HUES48 (cell line): Measurements from ENCODE around the gene TOLLIP.

Source experiments
- H3K27ac ChIP-seq: one replicate; pipeline ENCODE4 v1.7.0; 2013; ENCODE audit warnings: low read depth, low read length, inconsistent platforms
- H3K27me3 ChIP-seq: 2 replicates; pipeline ENCODE4 v1.6.1; 2013; ENCODE audit warnings: mild to moderate bottlenecking, low read length; ENCODE audit not compliant: control insufficient read depth, insufficient read depth
- H3K36me3 ChIP-seq: 2 replicates; pipeline ENCODE4 v1.6.1; 2013; ENCODE audit warnings: low read length; ENCODE audit not compliant: control insufficient read depth, insufficient read depth
- H3K4me1 ChIP-seq: 2 replicates; pipeline ENCODE4 v1.6.1; 2013; ENCODE audit warnings: mild to moderate bottlenecking, low read length; ENCODE audit not compliant: control insufficient read depth, insufficient read depth
- H3K4me3 ChIP-seq: 2 replicates; pipeline ENCODE4 v1.5.1; 2013; ENCODE audit warnings: mild to moderate bottlenecking, low read depth, low read length
- H3K9ac ChIP-seq: 2 replicates; pipeline ENCODE4 v1.6.1; 2013; ENCODE audit warnings: mild to moderate bottlenecking, low read depth, low read length, moderate library complexity
- H3K9me3 ChIP-seq: 2 replicates; pipeline ENCODE4 v1.6.1; 2013; ENCODE audit warnings: low read length; ENCODE audit not compliant: control insufficient read depth, insufficient read depth

TOLLIP gene

DNA sequence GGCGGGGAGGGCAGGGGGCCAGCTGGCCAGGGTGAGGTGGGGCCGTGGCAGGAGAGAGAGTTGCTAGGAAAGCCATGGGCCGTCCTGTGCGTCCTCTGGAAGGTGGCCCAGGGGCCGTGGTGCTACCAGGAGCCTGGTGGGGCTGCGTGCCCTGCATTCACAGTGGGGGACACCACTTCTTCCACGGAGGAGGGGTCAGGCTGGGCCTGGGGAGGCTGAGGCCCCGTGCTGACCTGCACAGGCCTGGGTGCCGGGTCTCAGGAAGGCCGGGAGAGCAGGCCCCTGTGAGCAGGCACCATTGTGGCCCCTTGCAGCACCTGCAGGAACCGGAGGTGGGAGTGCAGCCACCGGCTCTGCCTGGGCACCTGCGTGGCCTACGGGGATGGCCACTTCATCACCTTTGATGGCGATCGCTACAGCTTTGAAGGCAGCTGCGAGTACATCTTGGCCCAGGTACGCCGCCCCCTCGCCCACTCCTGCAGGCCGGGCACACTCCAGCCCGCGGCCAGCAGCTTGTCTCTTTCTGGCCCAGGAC lies 74.6 kb downstream of the TOLLIP start:
- Histone ChIP-seq H3K27ac (no peak overlapping the region), H3K4me1 (no peaks in the 10 kb centered on the region), H3K36me3 (no peaks in the 10 kb centered on the region), H3K9me3 (no peaks in the 10 kb centered on the region), H3K27me3 (no peaks in the 10 kb centered on the region), H3K9ac (no peak overlapping the region), H3K4me3 (no peak overlapping the region)

DNA sequence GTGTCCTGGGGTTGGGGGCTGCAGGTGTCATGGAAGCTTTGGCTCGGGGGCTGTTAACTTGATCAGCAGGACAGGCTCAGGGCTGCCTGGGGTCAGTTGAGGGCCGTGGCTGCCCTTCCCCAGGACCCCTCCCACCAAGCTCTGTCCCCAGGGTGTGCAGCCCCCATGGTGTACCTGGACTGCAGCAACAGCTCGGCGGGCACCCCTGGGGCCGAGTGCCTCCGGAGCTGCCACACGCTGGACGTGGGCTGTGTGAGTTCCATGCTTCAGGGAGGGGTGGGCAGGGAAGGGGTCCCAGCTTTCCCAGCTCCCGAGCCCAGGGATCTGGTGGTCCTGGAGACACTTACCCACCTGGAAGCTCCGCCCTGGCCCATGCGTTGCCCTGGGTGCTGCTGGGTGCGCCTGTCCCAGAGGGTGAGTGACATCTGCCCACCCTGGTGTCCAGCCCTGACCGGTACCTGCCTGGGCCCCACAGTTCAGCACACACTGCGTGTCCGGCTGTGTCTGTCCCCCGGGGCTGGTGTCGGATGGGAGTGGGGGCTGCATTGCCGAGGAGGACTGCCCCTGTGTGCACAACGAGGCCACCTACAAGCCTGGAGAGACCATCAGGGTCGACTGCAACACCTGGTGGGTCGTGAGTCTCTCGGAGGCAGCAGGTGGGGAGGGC lies 75.2 kb downstream of the TOLLIP start:
- Histone ChIP-seq H3K4me3 (no peak overlapping the region), H3K36me3 (no peaks in the 10 kb centered on the region), H3K9me3 (no peaks in the 10 kb centered on the region), H3K27ac (no peak overlapping the region), H3K4me1 (no peaks in the 10 kb centered on the region), H3K27me3 (no peaks in the 10 kb centered on the region), H3K9ac (no peak overlapping the region)

DNA sequence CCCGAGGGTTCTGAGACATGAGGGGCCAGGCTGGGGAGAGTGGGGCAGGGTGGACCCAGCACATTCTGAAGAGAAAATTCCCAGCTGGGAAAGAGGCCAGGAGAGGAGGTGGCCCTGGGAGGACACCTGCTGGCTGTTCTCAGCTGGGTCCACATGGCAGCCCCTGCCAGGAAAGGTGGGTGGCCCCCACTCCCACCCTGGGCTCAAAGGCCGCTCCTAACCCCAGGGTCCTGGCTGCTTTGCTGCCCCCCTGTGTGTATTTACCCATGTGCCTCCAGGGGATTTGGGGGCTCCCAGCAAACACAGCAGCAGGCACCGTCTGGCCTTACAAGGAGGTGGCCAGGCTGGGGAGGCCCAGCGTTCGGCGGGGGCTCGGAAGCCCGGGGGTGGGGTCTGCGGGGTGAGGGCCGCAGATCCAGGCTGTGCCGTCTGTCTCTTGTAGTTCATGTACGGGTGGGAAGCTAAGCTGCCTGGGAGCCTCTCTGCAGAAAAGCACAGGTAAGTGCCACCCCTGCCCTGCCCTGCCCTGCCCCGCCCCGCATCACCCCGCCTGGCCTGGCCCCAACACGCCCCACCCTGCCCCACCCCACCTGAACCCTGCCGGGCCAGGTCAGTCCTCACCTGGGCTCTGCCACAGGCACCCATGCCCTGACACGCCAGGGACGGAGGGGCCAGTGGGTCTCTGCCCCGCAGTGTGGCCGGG lies 75.9 kb downstream of the TOLLIP start:
- Histone ChIP-seq H3K9ac (no peak overlapping the region), H3K4me1 (no peaks in the 10 kb centered on the region), H3K36me3 (no peaks in the 10 kb centered on the region), H3K27ac (no peak overlapping the region), H3K4me3 (no peak overlapping the region), H3K27me3 (no peaks in the 10 kb centered on the region), H3K9me3 (no peaks in the 10 kb centered on the region)

DNA sequence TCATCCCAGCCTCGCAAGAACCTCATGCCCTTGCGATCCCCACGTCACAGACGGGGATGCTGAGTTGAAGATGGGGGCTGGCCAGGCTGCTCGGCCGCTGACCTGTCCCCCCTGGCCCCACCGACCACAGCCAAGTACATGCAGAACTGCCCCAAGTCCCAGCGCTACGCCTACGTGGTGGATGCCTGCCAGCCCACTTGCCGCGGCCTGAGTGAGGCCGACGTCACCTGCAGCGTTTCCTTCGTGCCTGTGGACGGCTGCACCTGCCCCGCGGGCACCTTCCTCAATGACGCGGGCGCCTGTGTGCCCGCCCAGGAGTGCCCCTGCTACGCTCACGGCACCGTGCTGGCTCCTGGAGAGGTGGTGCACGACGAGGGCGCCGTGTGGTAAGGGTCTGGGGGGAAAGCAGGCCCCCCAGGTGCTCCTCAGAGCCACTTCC lies 76.5 kb downstream of the TOLLIP start:
- Histone ChIP-seq H3K27me3 (no peaks in the 10 kb centered on the region), H3K27ac (no peak overlapping the region), H3K4me3 (no peak overlapping the region), H3K9me3 (no peaks in the 10 kb centered on the region), H3K36me3 (no peaks in the 10 kb centered on the region), H3K9ac (no peak overlapping the region), H3K4me1 (no peaks in the 10 kb centered on the region)

DNA sequence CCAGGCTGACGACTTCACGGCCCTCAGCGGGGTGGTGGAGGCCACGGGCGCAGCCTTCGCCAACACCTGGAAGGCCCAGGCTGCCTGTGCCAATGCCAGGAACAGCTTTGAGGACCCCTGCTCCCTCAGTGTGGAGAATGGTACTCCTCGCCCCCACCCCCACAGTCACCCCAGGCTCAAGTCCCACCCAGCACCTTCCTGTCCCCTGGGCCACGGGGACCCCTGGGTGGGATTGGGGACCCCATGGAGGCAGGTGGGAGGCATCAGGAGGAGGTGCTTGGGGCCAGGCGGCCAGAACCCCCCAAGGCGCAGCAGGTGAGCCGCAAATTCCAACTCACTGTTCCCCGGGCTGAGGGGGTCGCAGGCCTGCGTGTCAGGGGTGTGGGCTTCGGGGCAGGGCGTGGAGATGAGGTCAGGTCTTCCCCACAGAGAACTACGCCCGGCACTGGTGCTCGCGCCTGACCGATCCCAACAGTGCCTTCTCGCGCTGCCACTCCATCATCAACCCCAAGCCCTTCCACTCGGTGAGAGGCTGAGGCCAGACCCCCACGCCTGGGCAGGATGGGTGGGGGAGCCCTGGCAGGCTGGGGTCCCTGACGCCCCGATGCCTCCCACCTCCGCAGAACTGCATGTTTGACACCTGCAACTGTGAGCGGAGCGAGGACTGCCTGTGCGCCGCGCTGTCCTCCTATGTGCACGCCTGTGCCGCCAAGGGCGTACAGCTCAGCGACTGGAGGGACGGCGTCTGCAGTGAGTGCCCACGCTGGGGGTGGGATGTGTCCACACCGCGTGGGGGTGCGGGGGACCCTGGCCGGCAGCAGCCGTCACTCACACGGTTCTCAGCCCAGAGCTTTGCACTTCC lies 77.2 kb downstream of the TOLLIP start:
- H3K36me3 ChIP-seq = no peaks in the 10 kb centered on the region
- no peak overlapping the region for H3K9ac ChIP-seq
- H3K4me1 ChIP-seq = no peaks in the 10 kb centered on the region
- H3K27me3 ChIP-seq = no peaks in the 10 kb centered on the region
- no peaks in the 10 kb centered on the region for H3K9me3 ChIP-seq
- H3K4me3 ChIP-seq = no peak overlapping the region
- no peak overlapping the region for H3K27ac ChIP-seq

DNA sequence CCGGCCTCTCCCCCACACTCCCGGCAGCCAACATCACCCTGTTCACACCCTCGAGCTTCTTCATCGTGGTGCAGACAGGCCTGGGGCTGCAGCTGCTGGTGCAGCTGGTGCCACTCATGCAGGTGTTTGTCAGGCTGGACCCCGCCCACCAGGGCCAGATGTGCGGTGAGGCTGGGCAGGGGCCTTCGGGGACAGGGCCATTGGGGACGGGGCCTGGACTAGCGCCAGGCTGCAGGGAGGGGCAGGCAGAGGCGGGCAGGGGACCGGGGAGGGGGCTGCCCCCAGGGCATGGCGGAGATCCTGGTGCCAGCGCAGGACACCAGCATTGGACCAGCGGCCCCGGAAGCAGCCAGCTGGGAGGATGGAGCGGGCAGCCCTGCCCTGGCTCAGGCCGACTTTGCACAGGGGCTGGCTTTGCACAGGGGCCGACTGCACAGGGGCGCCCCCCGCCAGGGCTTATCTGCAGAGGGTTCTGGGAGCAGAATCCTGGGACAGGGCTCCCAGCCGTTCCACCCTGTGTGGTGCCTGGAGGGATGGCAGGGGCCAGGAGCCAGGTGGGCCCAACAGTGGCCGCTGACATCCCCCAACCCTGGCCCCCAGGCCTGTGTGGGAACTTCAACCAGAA lies 77.9 kb downstream of the TOLLIP start:
- H3K9ac ChIP-seq = no peak overlapping the region
- no peaks in the 10 kb centered on the region for H3K36me3 ChIP-seq
- H3K27me3 ChIP-seq = no peaks in the 10 kb centered on the region
- H3K9me3 ChIP-seq = no peaks in the 10 kb centered on the region
- H3K27ac ChIP-seq = no peak overlapping the region
- H3K4me1 ChIP-seq = no peaks in the 10 kb centered on the region
- H3K4me3 ChIP-seq = no peak overlapping the region

DNA sequence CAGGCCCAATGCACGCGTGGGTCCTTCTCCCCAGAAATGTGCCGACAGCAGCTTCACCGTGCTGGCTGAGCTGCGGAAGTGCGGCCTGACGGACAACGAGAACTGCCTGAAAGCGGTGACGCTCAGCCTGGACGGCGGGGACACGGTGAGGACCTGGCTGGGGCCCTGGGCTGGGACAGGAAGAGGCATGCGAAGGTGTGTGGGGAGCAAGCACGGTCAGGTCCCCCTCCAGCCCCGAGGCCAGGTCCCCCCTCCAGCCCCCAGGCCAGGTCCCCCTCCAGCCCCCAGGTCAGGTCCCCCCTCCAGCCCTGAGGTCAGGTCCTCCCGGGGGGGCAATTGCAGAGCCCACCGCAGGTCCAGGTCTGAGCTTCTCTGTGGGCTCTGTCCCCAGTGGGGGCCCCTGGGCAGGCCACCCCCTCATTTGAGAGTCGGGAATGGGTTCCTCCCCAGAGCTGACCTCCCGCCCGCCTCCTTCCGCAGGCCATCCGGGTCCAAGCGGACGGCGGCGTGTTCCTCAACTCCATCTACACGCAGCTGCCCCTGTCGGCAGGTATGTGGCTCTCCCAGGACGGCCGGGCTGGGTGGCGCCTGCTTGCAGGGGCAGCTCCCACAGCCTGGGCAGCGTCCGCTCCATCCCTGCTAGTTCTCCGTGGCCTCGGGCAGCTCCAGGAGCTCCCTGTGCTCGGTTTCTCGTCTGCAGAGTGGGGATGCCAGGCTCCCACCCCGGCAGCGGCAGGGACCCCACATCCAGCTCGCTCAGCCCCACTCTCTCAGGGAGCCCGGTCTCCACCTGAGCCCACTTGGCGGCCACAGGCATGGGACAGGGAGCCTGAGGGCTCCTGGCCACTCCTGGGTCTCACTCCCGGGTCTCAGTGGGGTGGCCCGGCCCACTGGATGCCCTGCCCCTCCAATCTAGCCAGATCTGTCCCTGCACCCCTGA lies 78.7 kb downstream of the TOLLIP start:
- H3K27ac ChIP-seq = no peak overlapping the region
- H3K4me3 ChIP-seq = no peak overlapping the region
- no peaks in the 10 kb centered on the region for H3K4me1 ChIP-seq
- no peaks in the 10 kb centered on the region for H3K36me3 ChIP-seq
- H3K9ac ChIP-seq = no peak overlapping the region
- no peaks in the 10 kb centered on the region for H3K9me3 ChIP-seq
- H3K27me3 ChIP-seq = no peaks in the 10 kb centered on the region

DNA sequence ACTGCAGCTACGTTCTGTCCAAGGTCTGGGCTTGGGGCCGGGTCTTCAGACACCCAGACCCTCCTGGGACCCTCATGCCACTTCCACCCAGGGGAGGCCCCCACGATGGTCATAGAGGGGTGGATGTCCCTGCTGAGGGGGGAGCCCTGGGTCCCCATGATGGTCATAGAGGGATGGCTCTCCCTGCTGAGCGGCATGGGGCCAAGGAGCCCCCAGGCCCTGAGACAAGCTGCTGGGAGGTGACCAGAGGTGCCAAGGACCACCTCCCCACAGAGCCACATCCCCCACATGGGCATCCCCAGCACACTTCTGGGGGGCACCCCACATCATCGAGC lies 79.3 kb downstream of the TOLLIP start:
- no peaks in the 10 kb centered on the region for H3K27me3 ChIP-seq
- H3K4me3 ChIP-seq = no peak overlapping the region
- no peak overlapping the region for H3K9ac ChIP-seq
- no peaks in the 10 kb centered on the region for H3K9me3 ChIP-seq
- no peaks in the 10 kb centered on the region for H3K36me3 ChIP-seq
- H3K4me1 ChIP-seq = no peaks in the 10 kb centered on the region
- H3K27ac ChIP-seq = no peak overlapping the region

DNA sequence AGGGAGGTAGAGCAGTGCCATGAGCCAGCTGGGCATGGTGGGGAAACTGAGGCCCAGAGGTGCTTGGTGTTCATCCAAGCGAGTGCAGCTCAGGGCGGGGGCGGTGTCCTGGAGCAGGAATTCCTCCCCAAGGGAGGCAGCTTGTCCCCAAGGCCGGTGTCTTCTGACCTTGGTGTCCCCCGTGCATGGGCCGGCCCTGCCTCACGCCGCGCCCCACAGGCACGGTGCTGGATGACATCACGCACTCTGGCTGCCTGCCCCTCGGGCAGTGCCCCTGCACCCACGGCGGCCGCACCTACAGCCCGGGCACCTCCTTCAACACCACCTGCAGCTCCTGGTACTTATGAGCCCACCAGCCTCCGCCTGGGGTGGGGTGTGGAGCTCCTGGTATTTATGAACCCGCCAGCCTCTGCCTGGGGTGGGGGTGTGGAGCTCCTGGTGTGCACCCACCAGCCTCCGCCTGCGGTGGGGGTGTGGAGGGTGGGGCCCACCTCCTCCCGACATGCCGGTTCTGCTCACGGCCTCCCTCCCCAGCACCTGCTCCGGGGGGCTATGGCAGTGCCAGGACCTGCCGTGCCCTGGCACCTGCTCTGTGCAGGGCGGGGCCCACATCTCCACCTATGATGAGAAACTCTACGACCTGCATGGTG lies 79.8 kb downstream of the TOLLIP start:
- no peaks in the 10 kb centered on the region for H3K9me3 ChIP-seq
- H3K4me1 ChIP-seq = no peaks in the 10 kb centered on the region

More for the DNA sequence above, 79.8 kb downstream of the TOLLIP start:
- H3K9ac ChIP-seq = no peak overlapping the region
- no peaks in the 10 kb centered on the region for H3K27me3 ChIP-seq
- no peaks in the 10 kb centered on the region for H3K36me3 ChIP-seq
- no peak overlapping the region for H3K4me3 ChIP-seq
- H3K27ac ChIP-seq = no peak overlapping the region
